Natural killer cell (primary cell): ENCODE results near the gene PDZRN4. TPM values are rescaled to one million over a fixed set of nuclear protein-coding genes. Genes with fewer than 3 reads are reported as not detected.

Experiments used
- ATAC-seq, 3 donors: fragments of 150-1000 bp in 2 of 3; fragments of 200-7000 bp in 1 of 3; cut with Tn5 transposase; 1 replicate in 1 of 3; 2 replicates in 2 of 3; pipeline ENCODE4 v1.10.0; 2021; ENCODE audit warnings: mild to moderate bottlenecking in 2 of 3, moderate library complexity in 2 of 3
- DNase-seq, 2 donors: peaks; one replicate each; pipeline versions ENCODE4 v3.0.0 to v3.0.0-alpha.2; 2013 to 2021; ENCODE audit warnings: mixed read lengths in 1 of 2
- H3K27ac ChIP-seq: one replicate; pipeline ENCODE4 v1.5.1; 2013; ENCODE audit warnings: mild to moderate bottlenecking, low read length
- H3K27me3 ChIP-seq: one replicate; pipeline ENCODE4 v1.6.1; 2013; ENCODE audit warnings: low read length; ENCODE audit not compliant: control insufficient read depth, insufficient read depth
- H3K36me3 ChIP-seq: one replicate; pipeline ENCODE4 v1.6.1; 2013; ENCODE audit warnings: low read length; ENCODE audit not compliant: control insufficient read depth, insufficient read depth
- H3K4me1 ChIP-seq: one replicate; pipeline ENCODE4 v1.6.1; 2013; ENCODE audit warnings: low read length; ENCODE audit not compliant: control insufficient read depth, insufficient read depth
- H3K4me3 ChIP-seq: one replicate; pipeline ENCODE4 v1.5.1; 2013; ENCODE audit warnings: low read length
- H3K9me3 ChIP-seq: one replicate; pipeline ENCODE4 v1.6.1; 2013; ENCODE audit warnings: low read length; ENCODE audit not compliant: control insufficient read depth, insufficient read depth
- H3K27ac Mint-ChIP-seq, 2 donors: one replicate each; pipeline ENCODE4 v1.8.0; 2022; ENCODE audit warnings: mild to moderate bottlenecking in 2 of 2, mixed read lengths in 2 of 2, moderate library complexity in 1 of 2
- H3K27me3 Mint-ChIP-seq, 2 donors: one replicate each; pipeline ENCODE4 v1.8.0; 2022; ENCODE audit warnings: low read depth in 2 of 2, mixed read lengths in 2 of 2
- H3K36me3 Mint-ChIP-seq: one replicate; pipeline ENCODE4 v1.8.0; 2022; ENCODE audit warnings: mixed read lengths
- H3K4me1 Mint-ChIP-seq, 2 donors: one replicate each; pipeline ENCODE4 v1.8.0; 2022; ENCODE audit warnings: mixed read lengths in 2 of 2
- H3K4me3 Mint-ChIP-seq: one replicate; pipeline ENCODE4 v1.8.0; 2022; ENCODE audit warnings: mild to moderate bottlenecking, moderate library complexity, mixed read lengths
- H3K9me3 Mint-ChIP-seq, 2 donors: one replicate each; pipeline ENCODE4 v1.8.0; 2022; ENCODE audit warnings: mixed read lengths in 2 of 2
- CTCF ChIP-seq: fragments of 200-600 bp; IDR thresholded peaks from one replicate; pipeline ENCODE4 v1.8.0; 2022; ENCODE audit warnings: antibody characterized with exemption
- WGBS: methylation state at CpG from one replicate; pipeline ENCODE4 v1.1.7; 2013; ENCODE audit warnings: missing lambda C conversion rate; ENCODE audit not compliant: insufficient coverage; 5-methylcytosine and 5-hydroxymethylcytosine counted together
- intact Hi-C: fragments of 100-400 bp; cut with micrococcal nuclease; formaldehyde crosslinking; loops from one replicate; pipeline ENCODE4 v1.14.2; 2022
- total RNA-seq, 4 donors: library from RNA; stranded (reverse); fragments of 120-200 nt in 1 of 4; gene quantifications; one replicate each; pipeline versions ENCODE4 v1.2.3 to v1.2.4, GENCODE V29; 2013 to 2022

The PDZRN4 gene
- total RNA-seq, 3 donors from 2014 or later (not counting 1 experiment from before 2014, with no cell fraction given) = not detected

GRCh38 chr12:41293011-41293410 is 104.9 kb downstream of the PDZRN4 start:
- H3K27ac Mint-ChIP-seq = no peak overlapping the region
- ATAC-seq (no peak), DNase-seq (no peak)
- H3K27me3 ChIP-seq = no peaks in the 10 kb centered on the region
- H3K4me3 Mint-ChIP-seq = no peak overlapping the region
- H3K9me3 Mint-ChIP-seq = no peaks in the 10 kb centered on the region
- H3K4me1 Mint-ChIP-seq = no peaks in the 10 kb centered on the region
- no peaks in the 10 kb centered on the region for H3K36me3 ChIP-seq
- no peak overlapping the region for H3K4me3 ChIP-seq
- peaks cover 0 to 2% of the 10 kb centered on the region in 2 donors for H3K27me3 Mint-ChIP-seq
- intact Hi-C loops = no loop called here
- H3K9me3 ChIP-seq = no peaks in the 10 kb centered on the region
- TF ChIP-seq CTCF = no peak
- H3K4me1 ChIP-seq = no peaks in the 10 kb centered on the region
- no peaks in the 10 kb centered on the region for H3K36me3 Mint-ChIP-seq
- 84% methylated on average over 6 of the region's 6 CpGs for WGBS
- H3K27ac ChIP-seq = no peak overlapping the region

GRCh38 chr12:41293461-41293860 is 105.3 kb downstream of the PDZRN4 start:
- H3K4me3 Mint-ChIP-seq = no peak overlapping the region
- TF ChIP-seq CTCF = no peak
- no peaks in the 10 kb centered on the region for H3K9me3 Mint-ChIP-seq
- Histone ChIP-seq H3K4me1 (no peaks in the 10 kb centered on the region), H3K27me3 (no peaks in the 10 kb centered on the region), H3K36me3 (no peaks in the 10 kb centered on the region), H3K4me3 (no peak overlapping the region), H3K9me3 (no peaks in the 10 kb centered on the region), H3K27ac (no peak overlapping the region)
- H3K27ac Mint-ChIP-seq = no peak overlapping the region
- H3K4me1 Mint-ChIP-seq = no peaks in the 10 kb centered on the region
- 83% methylated on average over 1 of the region's 1 CpG for WGBS
- no peaks in the 10 kb centered on the region for H3K36me3 Mint-ChIP-seq
- DNase-seq (no peak), ATAC-seq (no peak)
- intact Hi-C loops = no loop called here
- H3K27me3 Mint-ChIP-seq = peaks cover 0 to 2% of the 10 kb centered on the region in 2 donors

- no peaks in the 10 kb centered on the region for H3K27me3 ChIP-seq
- Mint-ChIP-seq H3K4me3 (no peak overlapping the region), H3K27ac (no peak overlapping the region), H3K4me1 (no peaks in the 10 kb centered on the region), H3K36me3 (no peaks in the 10 kb centered on the region), H3K9me3 (peaks cover 2 to 3% of the 10 kb centered on the region in 2 donors), H3K27me3 (no peaks in the 10 kb centered on the region)
- no peak for DNase-seq
- H3K36me3 ChIP-seq = no peaks in the 10 kb centered on the region
- H3K4me1 ChIP-seq = no peaks in the 10 kb centered on the region
- WGBS = 58% methylated on average over 4 of the region's 5 CpGs
- H3K4me3 ChIP-seq = no peak overlapping the region
- no peak overlapping the region for H3K27ac ChIP-seq
- no peak for ATAC-seq
- intact Hi-C loops = no loop called here
- no peak for TF ChIP-seq CTCF
- H3K9me3 ChIP-seq = peaks cover 3% of the 10 kb centered on the region
Observed at GRCh38 chr12:41302979-41303403, 114.9 kb downstream of the PDZRN4 start.

- H3K9me3 ChIP-seq = peaks cover 3% of the 10 kb centered on the region
- H3K27me3 Mint-ChIP-seq = no peaks in the 10 kb centered on the region
- H3K27ac ChIP-seq = no peak overlapping the region
- no peaks in the 10 kb centered on the region for H3K4me1 Mint-ChIP-seq
- no peak overlapping the region for H3K4me3 Mint-ChIP-seq
- no peak overlapping the region for H3K4me3 ChIP-seq
- TF ChIP-seq CTCF = no peak
- H3K4me1 ChIP-seq = no peaks in the 10 kb centered on the region
- intact Hi-C loops = no loop called here
- no peaks in the 10 kb centered on the region for H3K27me3 ChIP-seq
- WGBS = 90% methylated on average over 1 of the region's 1 CpG
- H3K36me3 Mint-ChIP-seq = no peaks in the 10 kb centered on the region
- no peak for ATAC-seq
- no peak overlapping the region for H3K27ac Mint-ChIP-seq
- no peak for DNase-seq
- no peaks in the 10 kb centered on the region for H3K36me3 ChIP-seq
- peaks cover 2 to 3% of the 10 kb centered on the region in 2 donors for H3K9me3 Mint-ChIP-seq
Observed at GRCh38 chr12:41304526-41304925, 116.4 kb downstream of the PDZRN4 start.
